CD4-positive, alpha-beta T cell treated with Interleukin-4 for 4 hours (primary cell): Measurements from ENCODE around the gene ADAM29.
"Not testable (repeated sequence)": the region's sequence is repeated elsewhere in the genome, so short reads cannot be mapped to it uniquely, and the experiment has no call there.

Experiments used
- DNase-seq: peaks from one replicate; pipeline ENCODE4 v3.0.0-alpha.2; 2020

ADAM29 gene

DNA sequence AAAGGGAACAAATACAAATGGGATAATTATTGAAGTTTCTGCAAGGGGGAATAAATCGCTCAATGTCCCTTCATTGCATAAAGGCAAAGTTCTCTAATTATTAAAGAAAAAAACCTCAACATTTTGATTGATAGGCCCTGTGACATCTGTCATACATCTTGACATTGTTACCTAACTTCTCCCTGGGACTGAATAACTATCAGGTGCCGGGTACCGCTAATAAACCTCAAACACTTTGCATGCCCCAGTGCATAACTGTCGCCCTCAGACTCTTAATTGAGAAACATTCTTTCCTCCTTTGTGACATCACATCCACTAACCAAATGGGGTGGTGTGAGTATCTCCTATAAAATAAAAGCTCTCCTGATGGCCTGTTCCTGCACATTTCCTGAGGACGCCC, at the start of gene ADAM29:
Gene ADAM29 (plus strand): TSS at position 301 of the 400 bp plus-strand sequence. CDS start 57,168 bp downstream, outside the sequence.
- DNase-seq, result no peak

DNA sequence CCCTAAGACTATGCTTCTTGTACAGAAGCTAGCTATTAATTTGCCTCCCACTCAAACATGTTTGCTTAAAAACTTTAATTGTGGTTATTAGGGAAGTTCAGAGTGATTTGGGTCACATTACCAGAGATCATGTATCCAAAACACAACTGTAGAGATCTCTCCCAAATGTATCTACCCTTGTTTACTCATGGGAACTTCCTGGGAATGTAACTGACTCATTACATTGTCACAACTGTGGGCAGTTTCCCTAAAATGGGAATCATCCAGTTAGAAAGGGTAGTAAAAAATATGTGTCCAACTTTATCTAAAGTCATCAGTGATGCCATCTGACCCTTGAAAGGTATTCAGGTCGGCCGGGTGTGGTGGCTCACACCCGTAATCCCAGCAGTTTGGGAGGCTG, 48.8 kb upstream of the ADAM29 start:
- DNase-seq, result no peak

DNA sequence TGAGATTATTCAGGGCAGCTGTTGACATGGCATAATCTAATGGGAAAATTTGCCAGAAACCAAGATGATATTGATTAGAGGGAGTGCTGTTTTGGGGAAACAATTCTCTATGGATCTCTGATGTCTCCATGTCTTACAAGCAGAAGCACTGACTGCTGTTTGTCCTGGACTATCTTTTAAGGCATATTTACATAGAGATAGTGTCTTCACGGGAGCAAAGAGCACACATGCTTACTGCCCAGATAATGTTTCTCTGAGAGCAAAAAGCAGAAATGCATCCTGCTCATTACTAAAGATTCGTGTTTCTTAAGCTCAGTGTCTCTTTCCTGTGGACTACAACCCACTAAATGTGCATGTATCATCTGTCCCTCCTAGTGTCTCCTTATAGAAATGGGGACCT, 47.8 kb upstream of the ADAM29 start:
- DNase-seq, result no peak

DNA sequence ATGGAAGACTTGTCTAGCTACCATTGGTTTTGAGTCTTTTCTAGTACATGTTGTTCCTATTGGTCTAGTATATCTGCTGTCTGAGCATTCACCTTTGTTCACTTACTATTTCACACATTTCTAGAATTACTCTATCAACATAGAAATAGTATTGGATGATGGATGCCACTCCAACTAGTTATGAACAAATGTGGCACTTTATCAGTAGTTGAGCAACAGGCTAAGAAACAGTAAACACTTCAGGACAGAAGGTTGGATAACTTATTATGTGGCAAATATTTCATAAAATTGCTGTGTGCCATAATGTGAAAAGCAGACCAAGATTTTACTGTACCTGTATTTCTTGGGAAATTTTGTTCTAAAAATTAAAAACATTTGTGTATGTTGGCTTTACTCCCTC, 46.8 kb upstream of the ADAM29 start:
- no peak for DNase-seq

DNA sequence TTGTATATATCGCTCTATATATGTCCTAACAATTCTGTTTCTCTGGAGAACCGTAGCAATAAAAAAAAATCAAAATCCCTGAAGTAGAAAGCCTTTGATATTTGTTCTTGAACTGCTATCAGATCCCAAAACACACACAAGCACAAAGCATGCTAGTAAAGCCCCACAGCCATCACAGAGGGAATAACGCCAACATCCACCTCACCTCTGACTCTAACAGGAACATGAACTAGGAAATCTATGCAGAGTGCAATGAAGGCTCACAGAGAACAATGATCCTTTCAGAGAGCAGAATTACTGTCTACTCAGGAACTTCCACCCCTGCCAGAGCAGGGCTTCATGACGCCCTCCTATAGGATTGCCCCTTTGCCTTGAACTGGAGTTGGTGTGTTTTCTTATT, 45.0 kb upstream of the ADAM29 start:
- DNase-seq, result not testable (repeated sequence)

DNA sequence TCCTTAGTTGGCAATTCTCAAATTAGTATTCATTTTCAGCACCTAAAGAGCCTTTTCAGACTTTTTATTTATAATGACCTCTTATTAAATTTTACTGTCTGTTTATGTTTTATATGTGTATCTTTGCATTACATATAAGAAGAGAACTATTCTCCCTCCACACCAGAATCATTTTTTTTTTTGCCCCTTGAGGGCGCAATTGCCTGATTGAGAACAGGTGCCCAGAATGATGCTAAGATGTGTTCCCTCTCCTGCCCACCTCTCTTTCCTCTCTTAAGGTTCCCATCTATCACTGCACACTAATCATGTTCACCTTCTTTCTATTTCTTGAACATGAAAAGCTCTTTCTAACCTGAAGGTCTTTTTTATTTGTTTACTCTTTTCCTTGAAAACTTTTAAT, 44.2 kb upstream of the ADAM29 start:
- no peak for DNase-seq

DNA sequence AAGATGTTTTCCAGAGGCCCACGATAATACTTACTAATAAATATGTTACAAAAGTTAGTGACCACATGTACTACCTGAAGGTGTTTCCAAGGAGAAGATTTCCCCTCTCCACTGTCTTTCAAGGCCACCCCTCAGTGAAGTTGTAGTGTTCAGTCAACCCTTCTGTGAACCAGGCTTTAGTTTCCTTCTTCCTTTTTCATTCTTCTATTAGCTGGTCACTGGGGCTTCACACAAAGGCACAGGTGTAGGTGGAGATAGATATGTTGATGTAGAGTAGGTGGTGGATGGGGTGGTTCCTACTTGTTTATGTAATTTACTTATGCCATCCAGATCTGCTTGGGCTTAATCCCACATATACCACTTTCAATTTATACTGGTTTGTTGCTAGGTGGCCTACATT, 43.3 kb upstream of the ADAM29 start:
- no peak for DNase-seq

DNA sequence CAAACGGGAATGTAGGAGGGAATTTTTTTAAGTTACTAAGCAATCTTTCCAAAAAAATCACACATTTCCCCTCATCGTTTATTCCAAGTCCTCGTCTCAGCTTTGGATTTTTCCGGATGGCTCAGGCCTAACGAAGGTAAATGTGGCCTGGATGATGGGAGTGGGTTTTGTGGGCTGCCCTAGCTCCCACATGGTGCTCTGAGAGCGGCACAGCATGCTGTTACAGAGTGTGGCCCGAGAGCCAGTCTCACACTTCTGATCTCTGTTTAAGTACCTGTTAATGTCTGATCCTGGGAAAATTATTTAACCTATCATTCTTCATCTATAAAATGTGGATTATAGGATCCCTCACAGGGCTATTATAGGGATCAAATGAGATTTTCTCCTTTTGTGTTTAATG, 38.2 kb upstream of the ADAM29 start:
- no peak for DNase-seq

DNA sequence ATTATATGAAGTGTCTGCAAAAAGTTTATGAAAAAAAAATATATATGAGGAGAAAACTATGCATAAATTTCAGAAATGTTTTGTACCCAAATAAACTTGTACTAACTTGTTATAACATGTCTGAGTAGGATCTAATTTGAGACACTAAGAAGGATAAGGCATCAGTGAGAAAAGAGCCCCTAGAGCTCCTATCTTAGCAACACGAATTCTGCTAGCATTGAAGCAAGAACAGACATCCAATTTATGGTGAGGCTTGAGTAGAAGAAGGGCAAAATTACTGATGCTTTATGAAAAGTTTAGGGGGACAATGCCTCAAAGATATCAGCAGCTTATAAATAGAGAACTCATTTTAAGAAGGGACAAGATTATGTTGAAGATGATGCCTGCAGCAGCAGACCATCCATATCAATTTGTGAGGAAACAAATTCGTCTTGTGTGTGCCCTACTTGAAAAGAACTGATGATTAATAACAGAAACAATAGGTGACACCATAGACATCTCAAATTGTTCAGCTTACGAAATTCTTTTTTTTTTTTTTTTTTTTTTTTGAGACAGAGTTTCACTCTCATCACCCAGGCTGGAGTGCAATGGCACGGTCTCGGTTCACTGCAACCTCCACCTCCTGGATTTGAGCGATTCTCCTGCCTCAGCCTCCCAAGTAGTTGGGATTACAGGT, 35.7 kb upstream of the ADAM29 start:
- DNase-seq, result no peak

DNA sequence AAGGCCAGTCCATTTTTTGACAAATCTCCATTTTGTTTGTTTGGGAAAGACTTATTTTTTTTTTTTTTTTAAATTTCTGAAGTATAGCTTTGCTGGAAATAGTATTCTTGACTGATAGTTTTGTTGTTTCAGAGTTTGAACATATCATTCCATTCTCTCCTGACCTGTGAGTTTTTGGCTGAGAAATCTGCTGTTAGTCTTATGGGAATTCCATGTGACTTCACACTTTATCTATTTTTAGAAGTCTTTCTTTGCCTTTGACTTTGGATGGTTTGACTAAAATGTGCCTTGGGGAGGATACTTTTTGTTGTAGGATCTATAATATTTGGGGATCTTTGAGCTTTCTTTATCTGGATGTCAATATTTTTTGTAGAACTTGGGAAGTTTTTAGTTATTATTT, 10.7 kb upstream of the ADAM29 start:
- DNase-seq, result no peak

DNA sequence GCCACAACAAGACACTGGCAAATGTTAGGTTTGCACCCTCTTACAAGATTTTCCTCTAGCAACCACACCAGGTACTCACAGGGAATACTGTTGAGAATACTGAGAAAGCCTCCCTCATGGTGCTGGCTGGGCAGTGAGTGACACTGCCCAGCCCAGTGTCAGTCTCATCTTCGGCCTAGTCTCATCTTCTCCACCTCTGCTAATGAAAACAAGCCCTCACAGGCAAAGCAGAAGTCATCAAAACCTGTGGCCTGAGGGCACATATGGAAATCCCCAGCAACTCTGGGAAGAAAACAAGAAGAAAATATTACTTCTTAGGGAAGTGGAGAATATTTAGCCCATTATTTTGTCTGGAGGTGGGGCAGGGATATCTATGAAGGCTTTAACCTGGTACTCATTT, 7.9 kb upstream of the ADAM29 start:
- no peak for DNase-seq

DNA sequence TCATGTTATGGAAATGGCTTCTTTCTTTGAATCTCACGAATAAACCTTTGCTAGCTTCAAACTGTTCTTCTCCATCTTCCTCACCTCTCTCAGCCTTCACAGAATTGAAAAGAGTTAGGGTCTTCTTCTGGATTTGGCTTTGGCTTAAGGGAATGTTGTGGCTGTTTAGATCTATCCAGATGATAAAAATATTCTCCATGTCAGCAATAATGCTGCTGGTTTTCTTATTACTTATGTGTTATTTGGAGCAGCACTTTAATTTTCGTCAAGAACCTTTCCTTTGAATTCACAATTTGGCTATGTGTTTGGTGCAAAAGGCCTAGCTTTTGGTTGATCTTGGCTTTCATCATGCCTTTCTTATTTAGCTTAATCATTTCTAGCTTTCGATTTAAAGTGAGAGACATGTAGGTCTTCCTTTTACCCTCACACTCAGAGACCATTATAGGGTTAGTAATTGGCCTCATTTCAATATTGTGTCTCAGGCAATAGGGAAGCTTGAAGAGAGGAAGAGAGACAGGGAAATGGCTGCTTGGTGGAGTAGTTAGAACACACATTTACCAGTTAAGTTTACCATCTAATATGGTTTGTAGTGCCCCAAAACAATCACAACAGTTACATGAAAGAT, 5.1 kb upstream of the ADAM29 start:
- no peak for DNase-seq

DNA sequence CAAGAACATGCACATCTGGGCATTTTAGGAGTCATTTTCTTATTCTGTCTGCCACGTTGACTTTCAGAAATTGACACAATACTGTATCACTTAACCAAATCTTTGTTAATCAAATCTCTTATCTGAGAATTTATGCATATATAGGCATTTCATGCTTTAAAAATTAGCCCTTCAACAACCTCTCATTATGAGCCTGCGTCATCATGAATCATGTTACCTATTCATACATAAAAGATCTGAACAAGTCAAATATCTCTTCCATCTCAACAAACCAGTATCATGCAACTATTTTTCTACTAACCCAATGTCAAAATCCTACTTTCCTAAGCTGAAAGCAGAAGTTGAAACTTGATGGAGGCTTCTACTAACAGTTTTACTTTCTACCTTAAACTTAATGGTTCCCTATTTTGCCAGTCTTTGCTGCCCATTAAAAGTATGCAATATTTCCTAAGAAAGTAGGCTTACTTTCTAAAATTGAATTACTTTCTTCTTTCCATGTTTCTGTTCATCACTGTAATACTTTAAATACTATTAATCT, 1.8 kb downstream of the ADAM29 start:
- DNase-seq, result no peak

DNA sequence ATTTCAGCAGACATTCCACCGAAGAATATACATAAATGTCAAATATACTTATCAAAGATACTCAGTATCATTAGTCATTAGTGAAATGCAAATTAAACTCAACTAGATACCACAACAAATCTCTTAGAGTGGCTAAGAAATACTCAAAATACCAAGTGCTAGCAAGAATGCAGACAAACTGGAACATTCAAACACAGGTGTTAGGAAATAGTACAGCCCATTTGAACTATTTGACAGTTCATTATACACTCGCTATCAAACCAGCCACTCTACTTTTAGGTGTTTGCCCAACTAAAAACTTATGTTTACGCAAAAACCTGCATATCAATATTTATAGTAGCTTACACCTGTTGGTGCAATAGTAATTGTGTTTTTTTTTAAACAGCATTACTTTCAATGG, 8.8 kb downstream of the ADAM29 start:
- no peak for DNase-seq

DNA sequence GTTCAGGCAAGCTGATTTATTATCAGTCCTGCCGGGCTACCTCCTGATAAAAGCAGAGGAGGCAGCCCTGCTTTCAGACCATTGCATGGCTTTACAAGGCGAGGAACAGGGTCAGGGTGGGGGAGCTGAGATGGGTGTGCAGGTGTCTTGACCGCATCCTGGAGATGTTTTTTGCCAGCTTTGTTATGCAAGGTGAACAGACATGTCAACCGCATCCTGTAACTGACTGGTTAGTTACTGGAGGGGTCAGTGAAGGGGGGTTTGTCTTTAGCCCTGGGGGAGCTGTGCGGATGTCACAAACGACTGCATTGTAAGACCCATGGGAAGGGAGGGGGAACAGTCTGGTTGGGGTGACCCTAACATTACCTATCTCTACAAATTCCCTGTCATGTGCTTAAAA, 10.0 kb downstream of the ADAM29 start:
- DNase-seq, result no peak

DNA sequence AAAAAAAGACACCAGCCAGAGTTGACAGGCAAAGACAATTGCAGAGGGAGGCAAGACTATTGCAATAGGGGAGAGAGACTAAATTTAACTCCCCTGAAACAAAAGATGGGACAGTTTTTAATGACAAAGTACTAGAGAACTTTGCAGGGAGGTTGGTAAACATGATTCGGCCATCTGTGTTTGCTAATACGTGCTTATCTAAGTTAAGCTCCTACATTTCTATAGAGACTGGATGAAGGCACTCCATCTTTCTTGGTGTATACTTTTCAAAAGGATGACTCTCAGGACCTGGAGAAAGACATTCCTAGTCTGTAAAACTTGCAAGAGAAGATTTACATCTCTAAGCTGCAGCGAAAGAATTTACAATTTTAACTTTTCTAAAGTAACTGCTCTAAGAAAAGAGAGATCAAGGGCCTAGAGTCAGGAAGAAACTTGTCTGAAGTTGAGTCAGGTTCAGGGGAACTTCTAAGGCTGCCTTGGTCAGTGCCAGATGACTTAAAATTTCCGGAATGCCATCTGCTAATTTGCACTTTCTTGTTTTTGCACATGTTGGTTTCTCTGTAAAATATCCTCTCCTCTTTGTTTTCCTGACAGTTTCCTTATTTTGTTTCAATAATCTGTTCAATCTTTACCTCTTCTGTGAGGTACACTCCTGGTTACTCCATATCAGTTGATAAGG, 10.6 kb downstream of the ADAM29 start:
- DNase-seq, result no peak

DNA sequence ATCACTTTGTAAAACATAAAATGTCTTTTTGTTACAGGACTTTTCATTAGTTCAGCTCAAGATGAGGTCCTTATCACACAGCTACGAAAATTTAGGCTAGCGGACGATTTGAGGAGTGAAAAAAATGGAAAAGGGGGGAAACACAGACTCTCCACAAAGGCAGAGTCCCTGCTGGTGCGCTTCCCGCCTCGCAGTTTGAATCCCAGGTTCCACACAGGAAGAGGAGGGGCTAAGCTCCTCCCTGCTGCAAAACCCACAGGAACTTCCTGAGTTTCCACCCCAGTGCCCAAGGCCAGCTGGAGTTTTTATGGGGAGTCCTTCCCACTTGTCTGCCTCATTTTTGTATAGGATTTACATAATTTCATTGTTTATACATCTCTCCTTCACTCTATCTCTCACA, 11.2 kb downstream of the ADAM29 start:
- no peak for DNase-seq

DNA sequence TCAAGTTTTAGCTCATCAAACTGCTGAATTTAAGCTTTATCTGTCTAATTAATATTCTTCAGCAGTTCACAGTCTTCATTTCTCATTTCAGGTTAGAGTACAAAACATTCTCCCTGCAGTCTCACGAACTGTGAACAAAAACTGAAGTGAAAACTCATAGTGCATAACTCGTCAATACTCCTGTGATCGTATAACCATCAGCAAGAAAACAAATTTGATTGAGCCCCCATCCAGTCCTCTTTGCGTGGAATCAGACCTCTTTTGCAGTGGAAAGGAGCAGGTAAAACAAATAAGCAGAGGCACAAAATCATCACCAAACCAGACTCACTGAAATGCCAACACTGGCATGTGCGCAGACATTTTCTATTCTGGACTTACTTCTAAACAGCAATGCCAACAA, 12.7 kb downstream of the ADAM29 start:
- no peak for DNase-seq

DNA sequence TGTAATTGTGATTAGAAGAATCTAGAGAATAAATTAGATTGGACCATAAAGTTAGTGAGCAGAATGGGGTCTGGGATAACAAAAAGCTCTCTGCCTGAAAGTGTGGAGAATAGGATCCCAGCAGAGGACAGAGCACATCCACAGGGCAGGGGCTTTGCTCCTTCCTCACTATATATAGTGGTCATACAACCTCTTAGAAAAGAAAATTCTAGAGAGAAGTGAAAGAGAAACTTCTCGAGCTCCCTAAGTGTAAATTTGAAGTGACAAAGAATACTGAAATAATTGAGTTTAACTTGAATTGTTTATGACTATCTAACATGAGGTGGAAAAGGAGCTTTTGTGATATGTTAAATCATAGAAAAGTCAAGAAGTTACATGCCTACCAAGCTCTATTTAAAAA, 14.9 kb downstream of the ADAM29 start:
- no peak for DNase-seq

DNA sequence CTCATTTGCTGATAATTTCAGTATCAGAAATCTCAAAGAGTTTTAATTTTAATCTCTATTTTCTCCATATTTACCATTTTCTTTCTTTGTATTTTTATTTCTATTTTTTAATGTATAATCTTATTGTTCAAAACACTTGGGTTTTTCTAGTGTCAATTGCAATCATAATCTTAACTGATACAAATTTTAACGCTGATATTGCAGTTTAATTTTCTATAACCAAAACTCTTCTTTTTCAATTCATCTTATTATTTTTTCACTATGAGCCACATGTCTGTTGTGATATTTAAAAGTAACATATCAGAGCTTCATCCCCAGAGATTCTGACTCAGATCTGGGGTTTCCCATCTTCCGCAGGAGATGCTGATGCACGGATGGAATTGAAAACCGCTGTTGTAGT, 16.2 kb downstream of the ADAM29 start:
- no peak for DNase-seq

DNA sequence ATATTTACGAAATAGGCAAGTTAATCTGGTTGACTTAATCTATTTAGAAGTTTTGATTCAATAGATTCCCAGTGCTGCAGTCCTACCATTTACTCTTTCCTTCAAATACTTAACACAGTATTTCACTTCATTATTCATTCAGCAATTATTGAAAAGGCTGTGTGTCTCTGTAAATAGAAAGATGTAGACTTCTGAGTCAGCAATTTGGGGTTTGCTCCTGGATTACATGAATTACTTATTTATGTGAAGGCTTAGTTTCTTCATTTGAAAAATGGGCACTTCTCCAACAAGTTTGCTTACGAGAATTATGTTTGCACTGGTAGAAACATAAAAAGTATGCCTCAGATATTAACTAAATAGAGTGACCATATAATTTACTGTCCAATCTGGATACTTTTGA, 17.4 kb downstream of the ADAM29 start:
- DNase-seq, result no peak

DNA sequence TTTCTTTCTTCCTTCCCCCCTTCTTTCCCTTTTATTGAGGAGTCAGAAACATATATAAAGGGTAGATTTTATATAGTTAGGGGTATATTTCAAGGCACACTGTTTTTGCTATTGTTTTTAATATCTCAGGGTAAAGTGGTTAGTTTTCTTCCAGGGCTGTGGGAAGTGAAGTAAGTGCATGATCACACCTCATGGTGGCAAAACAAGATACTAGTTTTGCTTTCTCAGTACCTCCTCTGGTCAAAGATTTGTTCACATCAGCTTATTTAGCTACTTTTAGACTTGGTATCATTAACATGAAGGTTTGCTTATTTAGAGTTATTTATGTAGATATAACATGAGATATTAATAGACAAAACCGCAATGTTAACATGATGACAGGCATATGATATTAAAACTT, 21.8 kb downstream of the ADAM29 start:
- no peak for DNase-seq

DNA sequence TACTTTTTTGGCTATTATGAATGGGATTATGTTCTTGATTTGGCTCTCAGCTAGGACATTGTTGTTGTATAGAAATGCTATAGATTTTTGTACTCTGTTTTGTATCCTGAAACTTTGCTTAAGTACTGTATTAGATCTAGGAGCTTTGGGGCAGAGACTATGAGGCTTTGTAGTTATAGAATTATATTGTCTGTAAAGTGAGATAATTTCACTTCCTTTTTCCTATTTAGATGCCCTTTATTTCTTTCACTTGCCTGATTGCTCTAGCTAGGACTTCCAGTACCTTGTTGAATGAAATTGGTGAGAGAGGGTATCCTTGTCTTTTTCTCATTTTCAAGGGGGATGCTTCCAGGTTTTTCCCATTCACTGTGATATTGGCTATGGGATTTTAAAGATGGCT, 28.1 kb downstream of the ADAM29 start:
- no peak for DNase-seq

DNA sequence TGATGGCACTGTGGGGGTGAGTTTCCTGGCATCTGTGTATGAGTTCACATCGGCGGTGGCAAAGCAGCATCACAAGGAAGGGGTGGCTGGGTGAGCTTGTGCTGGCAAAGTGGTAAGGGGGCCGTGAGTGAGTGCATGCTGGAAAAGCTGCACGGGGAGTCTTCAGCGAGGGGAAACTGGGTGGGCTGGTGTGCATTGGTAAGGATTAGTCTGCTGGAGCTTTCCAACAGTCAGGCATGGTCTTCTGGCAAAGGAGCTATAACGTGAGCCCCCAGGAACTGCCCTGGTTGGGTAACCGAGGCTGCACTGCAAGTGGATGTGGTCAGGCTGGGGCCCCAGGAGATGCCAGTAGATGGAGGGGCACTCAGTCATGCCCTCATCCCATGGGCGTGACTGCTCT, 30.7 kb downstream of the ADAM29 start:
- DNase-seq, result no peak
